MM.1S (cell line): ENCODE data around the gene SLC25A39.

Experiments
- DNase-seq: peaks from one replicate; pipeline ENCODE4 v3.0.0-alpha.2; 2015
- H2AFZ ChIP-seq: fragments of 300-600 bp; sonication (generic); 2 replicates; pipeline ENCODE4 v1.6.0; 2016; ENCODE audit warnings: antibody characterized with exemption, low read length
- H3F3A ChIP-seq: fragments of 300-600 bp; sonication (generic); 2 replicates; pipeline ENCODE4 v1.6.1; 2016; ENCODE audit warnings: mild to moderate bottlenecking, antibody characterized with exemption, low read length, moderate library complexity, mixed read lengths; ENCODE audit not compliant: insufficient read depth
- H3K27ac ChIP-seq: fragments of 300-600 bp; sonication (generic); 2 replicates; pipeline ENCODE4 v1.5.1; 2016; ENCODE audit warnings: mild to moderate bottlenecking, low read length
- H3K27me3 ChIP-seq: fragments of 300-600 bp; sonication (generic); replicated peaks from 2 replicates; pipeline ENCODE4 v1.6.0; 2016; ENCODE audit warnings: low read length; ENCODE audit not compliant: insufficient read depth
- H3K36me3 ChIP-seq: fragments of 300-600 bp; sonication (generic); replicated peaks from 2 replicates; pipeline ENCODE4 v1.6.1; 2016; ENCODE audit warnings: mild to moderate bottlenecking, low read length, mixed read lengths; ENCODE audit not compliant: insufficient read depth
- H3K4me1 ChIP-seq: fragments of 300-600 bp; sonication (generic); 2 replicates; pipeline ENCODE4 v1.6.1; 2016; ENCODE audit warnings: low read length, mixed read lengths
- H3K4me2 ChIP-seq: fragments of 300-600 bp; sonication (generic); 2 replicates; pipeline ENCODE4 v1.6.0; 2016; ENCODE audit warnings: low read depth, low read length
- H3K4me3 ChIP-seq: fragments of 300-600 bp; sonication (generic); 2 replicates; pipeline ENCODE4 v1.5.1; 2016; ENCODE audit warnings: low read length, mixed read lengths
- H3K79me2 ChIP-seq: fragments of 300-600 bp; sonication (generic); 2 replicates; pipeline ENCODE4 v1.6.1; 2016; ENCODE audit warnings: mixed run types, low read length, mixed read lengths
- H3K9ac ChIP-seq: fragments of 300-600 bp; sonication (generic); 2 replicates; pipeline ENCODE4 v1.6.1; 2016; ENCODE audit warnings: low read length, mixed read lengths
- H3K9me2 ChIP-seq: fragments of 300-600 bp; sonication (generic); replicated peaks from 2 replicates; pipeline ENCODE4 v1.6.1; 2016; ENCODE audit warnings: mild to moderate bottlenecking, low read length, mixed read lengths; ENCODE audit not compliant: insufficient read depth
- H3K9me3 ChIP-seq: fragments of 300-600 bp; sonication (generic); replicated peaks from 2 replicates; pipeline ENCODE4 v1.6.1; 2016; ENCODE audit warnings: mild to moderate bottlenecking, low read length, mixed read lengths; ENCODE audit not compliant: insufficient read depth
- H4K20me1 ChIP-seq: fragments of 300-600 bp; sonication (generic); 2 replicates; pipeline ENCODE4 v1.6.1; 2016; ENCODE audit warnings: mild to moderate bottlenecking, low read length, moderate library complexity, mixed read lengths; ENCODE audit not compliant: insufficient read depth
- CTCF ChIP-seq: fragments of 300-600 bp; sonication (generic); IDR thresholded peaks from 2 replicates; pipeline ENCODE4 v1.5.1; 2016; ENCODE audit warnings: antibody characterized with exemption, low read length, mixed read lengths
- EZH2 ChIP-seq: fragments of 300-600 bp; sonication (generic); optimal IDR thresholded peaks from 2 replicates; pipeline ENCODE3; 2017; ENCODE audit warnings: low read depth, mild to moderate bottlenecking, antibody characterized with exemption, low read length, mixed read lengths
- EZH2phosphoT487 ChIP-seq: fragments of 300-600 bp; sonication (generic); IDR thresholded peaks from 2 replicates; pipeline ENCODE4 v1.6.1; 2018; ENCODE audit warnings: antibody characterized with exemption, low read length

The SLC25A39 gene

GRCh38 chr17:44277976-44278375 is 46.6 kb downstream of the SLC25A39 start:
- no peak overlapping the region for H2AFZ ChIP-seq
- H3K9me3 ChIP-seq, result no peaks in the 10 kb centered on the region
- no peaks in the 10 kb centered on the region for H3K36me3 ChIP-seq
- H3K4me3 ChIP-seq, result no peak overlapping the region
- no peak for DNase-seq
- TF ChIP-seq CTCF (no peak), EZH2 (no peak), EZH2phosphoT487 (no peak)
- H3K4me2 ChIP-seq, result no peak overlapping the region
- H3K79me2 ChIP-seq, result no peaks in the 10 kb centered on the region
- H3F3A ChIP-seq, result peaks cover 3% of the 10 kb centered on the region; the same call in 1 of the 2 replicates
- no peaks in the 10 kb centered on the region for H4K20me1 ChIP-seq
- no peak overlapping the region for H3K9ac ChIP-seq
- no peak overlapping the region for H3K27ac ChIP-seq
- H3K4me1 ChIP-seq, result peaks cover 14% of the 10 kb centered on the region
- no peaks in the 10 kb centered on the region for H3K27me3 ChIP-seq
- no peaks in the 10 kb centered on the region for H3K9me2 ChIP-seq

- H3F3A ChIP-seq, result no peaks in the 10 kb centered on the region
- no peaks in the 10 kb centered on the region for H3K27me3 ChIP-seq
- no peaks in the 10 kb centered on the region for H3K4me1 ChIP-seq
- no peaks in the 10 kb centered on the region for H4K20me1 ChIP-seq
- no peaks in the 10 kb centered on the region for H3K9me3 ChIP-seq
- H3K4me3 ChIP-seq, result no peak overlapping the region
- DNase-seq, result no peak
- no peak overlapping the region for H2AFZ ChIP-seq
- no peak for TF ChIP-seq CTCF
- no peak for TF ChIP-seq EZH2
- no peak for TF ChIP-seq EZH2phosphoT487
- no peak overlapping the region for H3K9ac ChIP-seq
- no peak overlapping the region for H3K27ac ChIP-seq
- no peaks in the 10 kb centered on the region for H3K79me2 ChIP-seq
- H3K9me2 ChIP-seq, result no peaks in the 10 kb centered on the region
- H3K36me3 ChIP-seq, result no peaks in the 10 kb centered on the region
- H3K4me2 ChIP-seq, result no peak overlapping the region
Measured at GRCh38 chr17:44273607-44274006, 51.0 kb downstream of the SLC25A39 start.

GRCh38 chr17:44272954-44273353 is 51.7 kb downstream of the SLC25A39 start:
- Histone ChIP-seq H4K20me1 (no peaks in the 10 kb centered on the region), H3F3A (no peaks in the 10 kb centered on the region), H3K9me3 (no peaks in the 10 kb centered on the region), H2AFZ (no peak overlapping the region), H3K9ac (no peak overlapping the region), H3K9me2 (no peaks in the 10 kb centered on the region), H3K36me3 (no peaks in the 10 kb centered on the region), H3K4me1 (no peaks in the 10 kb centered on the region), H3K79me2 (no peaks in the 10 kb centered on the region), H3K4me2 (no peak overlapping the region), H3K27ac (no peak overlapping the region), H3K4me3 (no peak overlapping the region), H3K27me3 (no peaks in the 10 kb centered on the region)
- no peak for DNase-seq
- TF ChIP-seq CTCF (no peak), EZH2phosphoT487 (no peak), EZH2 (no peak)
